ENCODE results near the gene MAD1L1.

DNA sequence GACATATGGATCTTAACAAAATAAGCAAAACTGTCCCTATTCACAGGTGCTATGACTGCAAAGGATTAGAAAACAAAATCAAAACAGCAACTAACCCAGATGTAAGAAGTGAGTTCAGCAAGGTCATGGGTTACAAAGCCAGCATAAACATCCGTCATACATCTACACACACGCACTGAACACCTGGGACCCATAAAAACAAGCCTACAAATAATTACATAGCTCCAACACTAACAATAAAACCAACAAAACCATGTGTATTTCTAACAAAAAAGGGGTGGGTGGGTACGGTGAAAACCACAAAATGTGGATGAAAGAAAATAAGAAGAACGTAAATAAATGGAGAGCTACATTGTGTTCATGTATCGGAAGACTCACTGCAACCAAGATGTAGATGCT, 305.8 kb downstream of the MAD1L1 start:
- TF ChIP-seq, protein P1, sequence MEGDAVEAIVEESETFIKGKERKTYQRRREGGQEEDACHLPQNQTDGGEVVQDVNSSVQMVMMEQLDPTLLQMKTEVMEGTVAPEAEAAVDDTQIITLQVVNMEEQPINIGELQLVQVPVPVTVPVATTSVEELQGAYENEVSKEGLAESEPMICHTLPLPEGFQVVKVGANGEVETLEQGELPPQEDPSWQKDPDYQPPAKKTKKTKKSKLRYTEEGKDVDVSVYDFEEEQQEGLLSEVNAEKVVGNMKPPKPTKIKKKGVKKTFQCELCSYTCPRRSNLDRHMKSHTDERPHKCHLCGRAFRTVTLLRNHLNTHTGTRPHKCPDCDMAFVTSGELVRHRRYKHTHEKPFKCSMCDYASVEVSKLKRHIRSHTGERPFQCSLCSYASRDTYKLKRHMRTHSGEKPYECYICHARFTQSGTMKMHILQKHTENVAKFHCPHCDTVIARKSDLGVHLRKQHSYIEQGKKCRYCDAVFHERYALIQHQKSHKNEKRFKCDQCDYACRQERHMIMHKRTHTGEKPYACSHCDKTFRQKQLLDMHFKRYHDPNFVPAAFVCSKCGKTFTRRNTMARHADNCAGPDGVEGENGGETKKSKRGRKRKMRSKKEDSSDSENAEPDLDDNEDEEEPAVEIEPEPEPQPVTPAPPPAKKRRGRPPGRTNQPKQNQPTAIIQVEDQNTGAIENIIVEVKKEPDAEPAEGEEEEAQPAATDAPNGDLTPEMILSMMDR (IDR thresholded peaks at IDR 0.05; ENCODE audit: insufficient read depth, low read depth, low read length): no peak
- TF ChIP-seq EZH2 (IDR thresholded peaks at IDR 0.05; ENCODE audit: insufficient read depth, low read length): no peak
